Measurements from ENCODE around the gene CDKAL1.

GRCh38 chr6:21037453-21037852 is 503.2 kb downstream of the CDKAL1 start:
- TF ChIP-seq MYC (IDR thresholded peaks at IDR 0.05; ENCODE audit: borderline replicate concordance, low read length) (no peak), CTCF (IDR thresholded peaks at IDR 0.05) (no peak), EP300 (IDR thresholded peaks at IDR 0.05) (no peak), REST (IDR thresholded peaks at IDR 0.05) (no peak), ZSCAN20 (CRISPR knock-in tag; IDR thresholded peaks at IDR 0.05) (no peak), RARB (CRISPR knock-in tag; IDR thresholded peaks at IDR 0.05) (no peak), HDAC2 (IDR thresholded peaks at IDR 0.05) (no peak), E2F6 (IDR thresholded peaks at IDR 0.05; ENCODE audit: borderline replicate concordance, low read depth) (no peak), FOSB (CRISPR knock-in tag; IDR thresholded peaks at IDR 0.05) (no peak), KDM1A (IDR thresholded peaks at IDR 0.05; ENCODE audit: low read depth) (no peak), RCOR1 (IDR thresholded peaks at IDR 0.05; ENCODE audit: low read depth, low read length) (no peak), ESRRA (IDR thresholded peaks at IDR 0.05; ENCODE audit: borderline replicate concordance, low read length) (no peak)
- TF ChIP-seq, protein P1, sequence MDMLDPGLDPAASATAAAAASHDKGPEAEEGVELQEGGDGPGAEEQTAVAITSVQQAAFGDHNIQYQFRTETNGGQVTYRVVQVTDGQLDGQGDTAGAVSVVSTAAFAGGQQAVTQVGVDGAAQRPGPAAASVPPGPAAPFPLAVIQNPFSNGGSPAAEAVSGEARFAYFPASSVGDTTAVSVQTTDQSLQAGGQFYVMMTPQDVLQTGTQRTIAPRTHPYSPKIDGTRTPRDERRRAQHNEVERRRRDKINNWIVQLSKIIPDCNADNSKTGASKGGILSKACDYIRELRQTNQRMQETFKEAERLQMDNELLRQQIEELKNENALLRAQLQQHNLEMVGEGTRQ (IDR thresholded peaks at IDR 0.05): no peak
